SK-N-MC (cell line): Measurements from ENCODE around the gene OR2W1.

ENCODE experiments used
- EZH2 ChIP-seq: fragments of 200-600 bp; sonication (generic); IDR thresholded peaks from one replicate; pipeline ENCODE4 v1.6.1; 2017; ENCODE audit warnings: antibody characterized with exemption
- FOXP2 ChIP-seq: optimal IDR thresholded peaks from 2 replicates; pipeline ENCODE3; 2011; ENCODE audit warnings: mild to moderate bottlenecking, moderate library complexity; ENCODE audit not compliant: insufficient read depth; ENCODE audit errors: extremely low read length, control extremely low read depth
- POLR2AphosphoS5 ChIP-seq: IDR thresholded peaks from 2 replicates; pipeline ENCODE4 v1.6.1; 2012; ENCODE audit warnings: mild to moderate bottlenecking, low read depth, low read length, borderline replicate concordance

- no peak for TF ChIP-seq POLR2AphosphoS5
- no peak for TF ChIP-seq EZH2
- no peak for TF ChIP-seq FOXP2
Observed at GRCh38 chr6:29009358-29009757, 35.6 kb downstream of the OR2W1 start.
